MM.1S (cell line): Measurements from ENCODE around the gene PPFIA2.

ENCODE experiments used
- DNase-seq: peaks from one replicate; pipeline ENCODE4 v3.0.0-alpha.2; 2015
- H2AFZ ChIP-seq: fragments of 300-600 bp; sonication (generic); 2 replicates; pipeline ENCODE4 v1.6.0; 2016; ENCODE audit warnings: antibody characterized with exemption, low read length
- H3F3A ChIP-seq: fragments of 300-600 bp; sonication (generic); 2 replicates; pipeline ENCODE4 v1.6.1; 2016; ENCODE audit warnings: mild to moderate bottlenecking, antibody characterized with exemption, low read length, moderate library complexity, mixed read lengths; ENCODE audit not compliant: insufficient read depth
- H3K27ac ChIP-seq: fragments of 300-600 bp; sonication (generic); 2 replicates; pipeline ENCODE4 v1.5.1; 2016; ENCODE audit warnings: mild to moderate bottlenecking, low read length
- H3K27me3 ChIP-seq: fragments of 300-600 bp; sonication (generic); replicated peaks from 2 replicates; pipeline ENCODE4 v1.6.0; 2016; ENCODE audit warnings: low read length; ENCODE audit not compliant: insufficient read depth
- H3K36me3 ChIP-seq: fragments of 300-600 bp; sonication (generic); replicated peaks from 2 replicates; pipeline ENCODE4 v1.6.1; 2016; ENCODE audit warnings: mild to moderate bottlenecking, low read length, mixed read lengths; ENCODE audit not compliant: insufficient read depth
- H3K4me1 ChIP-seq: fragments of 300-600 bp; sonication (generic); 2 replicates; pipeline ENCODE4 v1.6.1; 2016; ENCODE audit warnings: low read length, mixed read lengths
- H3K4me2 ChIP-seq: fragments of 300-600 bp; sonication (generic); 2 replicates; pipeline ENCODE4 v1.6.0; 2016; ENCODE audit warnings: low read depth, low read length
- H3K4me3 ChIP-seq: fragments of 300-600 bp; sonication (generic); 2 replicates; pipeline ENCODE4 v1.5.1; 2016; ENCODE audit warnings: low read length, mixed read lengths
- H3K79me2 ChIP-seq: fragments of 300-600 bp; sonication (generic); 2 replicates; pipeline ENCODE4 v1.6.1; 2016; ENCODE audit warnings: mixed run types, low read length, mixed read lengths
- H3K9ac ChIP-seq: fragments of 300-600 bp; sonication (generic); 2 replicates; pipeline ENCODE4 v1.6.1; 2016; ENCODE audit warnings: low read length, mixed read lengths
- H3K9me2 ChIP-seq: fragments of 300-600 bp; sonication (generic); replicated peaks from 2 replicates; pipeline ENCODE4 v1.6.1; 2016; ENCODE audit warnings: mild to moderate bottlenecking, low read length, mixed read lengths; ENCODE audit not compliant: insufficient read depth
- H3K9me3 ChIP-seq: fragments of 300-600 bp; sonication (generic); replicated peaks from 2 replicates; pipeline ENCODE4 v1.6.1; 2016; ENCODE audit warnings: mild to moderate bottlenecking, low read length, mixed read lengths; ENCODE audit not compliant: insufficient read depth
- H4K20me1 ChIP-seq: fragments of 300-600 bp; sonication (generic); 2 replicates; pipeline ENCODE4 v1.6.1; 2016; ENCODE audit warnings: mild to moderate bottlenecking, low read length, moderate library complexity, mixed read lengths; ENCODE audit not compliant: insufficient read depth
- CTCF ChIP-seq: fragments of 300-600 bp; sonication (generic); IDR thresholded peaks from 2 replicates; pipeline ENCODE4 v1.5.1; 2016; ENCODE audit warnings: antibody characterized with exemption, low read length, mixed read lengths
- EZH2 ChIP-seq: fragments of 300-600 bp; sonication (generic); optimal IDR thresholded peaks from 2 replicates; pipeline ENCODE3; 2017; ENCODE audit warnings: low read depth, mild to moderate bottlenecking, antibody characterized with exemption, low read length, mixed read lengths
- EZH2phosphoT487 ChIP-seq: fragments of 300-600 bp; sonication (generic); IDR thresholded peaks from 2 replicates; pipeline ENCODE4 v1.6.1; 2018; ENCODE audit warnings: antibody characterized with exemption, low read length

Gene PPFIA2

GRCh38 chr12:81727391-81727790 lies 31.8 kb downstream of the PPFIA2 start:
- Histone ChIP-seq H3K36me3 (no peaks in the 10 kb centered on the region), H3K79me2 (no peaks in the 10 kb centered on the region), H3K27me3 (no peaks in the 10 kb centered on the region), H3F3A (no peaks in the 10 kb centered on the region), H3K4me1 (no peaks in the 10 kb centered on the region), H3K4me2 (no peak overlapping the region), H3K4me3 (no peak overlapping the region), H2AFZ (no peak overlapping the region), H3K27ac (no peak overlapping the region), H3K9me2 (no peaks in the 10 kb centered on the region), H3K9me3 (no peaks in the 10 kb centered on the region), H4K20me1 (no peaks in the 10 kb centered on the region), H3K9ac (no peak overlapping the region)
- TF ChIP-seq EZH2phosphoT487, result no peak
- no peak for TF ChIP-seq CTCF
- no peak for TF ChIP-seq EZH2
- DNase-seq, result no peak

GRCh38 chr12:81726634-81727033 lies 32.5 kb downstream of the PPFIA2 start:
- Histone ChIP-seq H3K4me2 (no peak overlapping the region), H3K27ac (no peak overlapping the region), H3K4me3 (no peak overlapping the region), H3K27me3 (no peaks in the 10 kb centered on the region), H3K36me3 (no peaks in the 10 kb centered on the region), H3K4me1 (no peaks in the 10 kb centered on the region), H3K9me2 (no peaks in the 10 kb centered on the region), H3K79me2 (no peaks in the 10 kb centered on the region), H4K20me1 (no peaks in the 10 kb centered on the region), H2AFZ (no peak overlapping the region), H3F3A (no peaks in the 10 kb centered on the region), H3K9ac (no peak overlapping the region), H3K9me3 (no peaks in the 10 kb centered on the region)
- no peak for TF ChIP-seq EZH2phosphoT487
- TF ChIP-seq CTCF, result no peak
- TF ChIP-seq EZH2, result no peak
- no peak for DNase-seq

DNA sequence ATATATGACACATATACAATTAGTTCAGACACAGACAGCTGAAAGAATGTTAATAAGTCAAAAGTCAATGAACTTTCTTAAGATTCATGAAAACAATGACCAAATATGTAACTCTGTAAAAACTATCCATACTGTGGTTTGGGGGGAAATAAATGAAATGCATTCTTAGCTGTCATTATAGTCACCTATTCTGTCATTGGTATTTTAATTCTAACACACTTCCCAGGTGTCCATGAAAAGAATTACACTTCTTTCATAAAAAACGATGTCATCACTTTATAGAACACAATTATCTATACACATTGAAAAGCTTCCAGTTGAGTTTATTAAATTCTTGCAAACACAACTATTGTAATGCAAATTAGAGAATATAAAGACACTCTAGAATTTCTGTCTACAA lies 35.8 kb downstream of the PPFIA2 start:
- no peaks in the 10 kb centered on the region for H3K27me3 ChIP-seq
- no peaks in the 10 kb centered on the region for H3K36me3 ChIP-seq
- no peak overlapping the region for H2AFZ ChIP-seq
- no peak for DNase-seq
- TF ChIP-seq EZH2phosphoT487, result no peak
- no peak for TF ChIP-seq CTCF
- TF ChIP-seq EZH2, result no peak
- H3K4me1 ChIP-seq, result no peaks in the 10 kb centered on the region
- no peaks in the 10 kb centered on the region for H3K9me3 ChIP-seq
- H3K79me2 ChIP-seq, result no peaks in the 10 kb centered on the region
- H3K4me2 ChIP-seq, result no peak overlapping the region
- H3K27ac ChIP-seq, result no peak overlapping the region
- no peaks in the 10 kb centered on the region for H4K20me1 ChIP-seq
- H3K4me3 ChIP-seq, result no peak overlapping the region
- no peak overlapping the region for H3K9ac ChIP-seq
- H3F3A ChIP-seq, result no peaks in the 10 kb centered on the region
- H3K9me2 ChIP-seq, result no peaks in the 10 kb centered on the region

DNA sequence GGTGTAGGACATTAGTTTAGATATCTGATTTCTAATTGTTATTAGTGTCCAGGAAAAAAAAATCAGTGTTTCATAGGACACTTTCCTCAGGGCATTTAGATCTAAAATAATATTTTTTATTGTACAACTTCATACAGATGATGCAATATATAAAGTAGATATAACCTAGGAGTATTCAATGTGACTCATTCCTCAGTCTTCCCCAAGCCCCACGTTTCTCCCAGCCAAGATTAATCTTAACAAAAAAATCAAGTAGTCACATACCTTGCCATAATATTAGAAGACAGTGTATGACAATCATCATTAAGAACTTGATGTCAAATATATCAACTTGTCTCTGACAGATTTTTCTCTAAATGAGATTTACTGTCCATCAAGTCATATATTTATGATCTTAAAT lies 37.1 kb downstream of the PPFIA2 start:
- no peaks in the 10 kb centered on the region for H3K27me3 ChIP-seq
- H3K4me3 ChIP-seq, result no peak overlapping the region
- H3K4me2 ChIP-seq, result no peak overlapping the region
- TF ChIP-seq CTCF (no peak), EZH2 (no peak)
- no peak overlapping the region for H3K9ac ChIP-seq
- no peaks in the 10 kb centered on the region for H3K9me2 ChIP-seq
- no peaks in the 10 kb centered on the region for H3K4me1 ChIP-seq
- H3K79me2 ChIP-seq, result no peaks in the 10 kb centered on the region
- H3K27ac ChIP-seq, result no peak overlapping the region
- no peak for DNase-seq
- H3K36me3 ChIP-seq, result no peaks in the 10 kb centered on the region
- no peaks in the 10 kb centered on the region for H3K9me3 ChIP-seq
- H3F3A ChIP-seq, result no peaks in the 10 kb centered on the region
- no peaks in the 10 kb centered on the region for H4K20me1 ChIP-seq
- H2AFZ ChIP-seq, result no peak overlapping the region
